ENCODE results near the gene SPTLC3. TPM values are rescaled to one million over a fixed set of nuclear protein-coding genes. Genes with fewer than 3 reads are reported as not detected.

Gene SPTLC3
- total and polyA plus RNA-seq, 9 donors = 2.1 to 10.5 (median 8.8) TPM

GRCh38 chr20:13165203-13165602 lies 156.4 kb downstream of the SPTLC3 start:
- intact Hi-C loops (cut with DNase I) = no loop called here
- 69 to 72% (median 71%) methylated on average over 4 of the region's 4 CpGs for WGBS, 3 donors
- Histone ChIP-seq H3K27me3 (no peaks in the 10 kb centered on the region), H3K4me1 (ENCODE audit: insufficient read depth) (no peaks in the 10 kb centered on the region), H3K4me3 (no peak overlapping the region), H3K9me3 (no peaks in the 10 kb centered on the region), H3K36me3 (no peaks in the 10 kb centered on the region), H3K27ac (no peak overlapping the region)
- no peak for DNase-seq
- TF ChIP-seq CTCF (IDR thresholded peaks at IDR 0.05) (no peak), POLR2A (IDR thresholded peaks at IDR 0.05) (no peak), EP300 (IDR thresholded peaks at IDR 0.05) (no peak)

DNA sequence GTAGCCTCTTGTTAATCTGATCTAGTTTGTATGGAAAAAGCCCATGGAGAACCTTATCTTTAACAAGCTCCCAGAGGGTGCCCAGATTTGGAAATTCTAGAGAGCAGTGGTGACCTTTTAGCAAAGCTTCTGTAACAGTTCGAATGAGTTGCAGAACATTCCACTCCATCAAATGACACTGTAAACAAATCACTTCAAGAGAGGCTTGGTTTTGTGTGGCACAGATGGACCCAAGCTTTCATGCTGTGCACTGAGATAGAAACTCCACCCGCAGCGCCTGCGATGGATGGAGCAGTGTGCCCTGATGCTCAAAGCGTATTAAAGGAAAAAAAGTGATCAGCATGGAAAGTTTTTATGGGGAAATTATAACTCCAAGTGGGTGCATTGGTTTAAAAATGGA lies 157.2 kb downstream of the SPTLC3 start:
- WGBS, 3 donors = 87 to 97% (median 94%) methylated on average over 5 of the region's 5 CpGs
- no peaks in the 10 kb centered on the region for H3K27me3 ChIP-seq
- H3K9me3 ChIP-seq = no peaks in the 10 kb centered on the region
- no peaks in the 10 kb centered on the region for H3K4me1 ChIP-seq (ENCODE audit: insufficient read depth)
- H3K4me3 ChIP-seq = no peak overlapping the region
- TF ChIP-seq CTCF (IDR thresholded peaks at IDR 0.05) = no peak
- no peak for TF ChIP-seq POLR2A (IDR thresholded peaks at IDR 0.05)
- TF ChIP-seq EP300 (IDR thresholded peaks at IDR 0.05) = no peak
- no peak overlapping the region for H3K27ac ChIP-seq
- intact Hi-C loops (cut with DNase I) = no loop called here
- DNase-seq = no peak
- H3K36me3 ChIP-seq = no peaks in the 10 kb centered on the region

GRCh38 chr20:13166437-13166836 lies 157.7 kb downstream of the SPTLC3 start:
- Histone ChIP-seq H3K4me1 (ENCODE audit: insufficient read depth) (no peaks in the 10 kb centered on the region), H3K9me3 (no peaks in the 10 kb centered on the region), H3K4me3 (no peak overlapping the region), H3K27me3 (no peaks in the 10 kb centered on the region), H3K27ac (no peak overlapping the region), H3K36me3 (no peaks in the 10 kb centered on the region)
- DNase-seq = no peak
- WGBS, 3 donors = 87 to 92% (median 90%) methylated on average over 3 of the region's 3 CpGs
- TF ChIP-seq EP300 (IDR thresholded peaks at IDR 0.05) (no peak), POLR2A (IDR thresholded peaks at IDR 0.05) (no peak), CTCF (IDR thresholded peaks at IDR 0.05) (no peak)
- intact Hi-C loops (cut with DNase I) = no loop called here

DNA sequence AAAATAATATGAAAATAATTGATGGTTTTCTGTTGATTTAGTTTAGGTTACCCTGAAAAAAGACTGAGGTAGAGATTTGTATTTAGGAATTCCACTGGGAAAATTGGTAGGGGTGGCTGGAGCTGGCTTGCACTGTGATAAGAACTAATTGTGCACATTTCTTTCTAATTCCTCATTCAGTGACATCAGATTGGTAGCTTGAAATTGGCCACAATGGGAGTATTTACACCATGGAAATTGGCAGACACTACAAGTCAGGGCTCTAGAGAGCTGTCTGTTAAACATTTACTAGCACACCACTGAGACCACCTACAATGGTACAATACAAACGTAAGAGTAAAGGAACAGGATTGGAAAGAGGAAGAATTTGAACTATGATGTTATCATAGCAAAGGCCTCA lies 160.3 kb downstream of the SPTLC3 start:
- intact Hi-C loops (cut with DNase I) = no loop called here
- 63 to 74% (median 65%) methylated on average over 1 of the region's 1 CpG for WGBS, 3 donors
- Histone ChIP-seq H3K9me3 (no peaks in the 10 kb centered on the region), H3K4me1 (ENCODE audit: insufficient read depth) (no peaks in the 10 kb centered on the region), H3K27ac (no peak overlapping the region), H3K36me3 (no peaks in the 10 kb centered on the region), H3K4me3 (no peak overlapping the region), H3K27me3 (no peaks in the 10 kb centered on the region)
- no peak for TF ChIP-seq CTCF (IDR thresholded peaks at IDR 0.05)
- no peak for TF ChIP-seq POLR2A (IDR thresholded peaks at IDR 0.05)
- no peak for TF ChIP-seq EP300 (IDR thresholded peaks at IDR 0.05)
- no peak for DNase-seq

DNA sequence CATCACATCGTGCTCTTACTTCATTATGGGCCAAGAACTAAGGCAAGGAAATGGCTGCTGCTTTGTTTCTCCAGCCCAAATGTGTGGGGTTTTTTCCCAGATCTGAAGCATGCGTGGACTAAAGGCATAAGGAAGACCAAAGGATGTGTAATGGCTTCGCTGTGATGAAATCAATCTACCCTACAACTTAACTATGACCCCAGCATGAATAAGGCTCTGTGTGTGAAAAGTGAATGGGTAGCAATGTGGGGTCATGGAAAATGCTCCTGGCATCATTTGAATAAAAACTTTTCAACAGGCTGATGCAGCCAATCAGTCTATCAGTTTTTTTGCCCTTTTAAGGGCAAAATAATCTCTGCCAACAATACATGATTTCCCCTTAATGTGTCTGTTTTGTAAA lies 162.0 kb downstream of the SPTLC3 start:
- Histone ChIP-seq H3K4me3 (no peak overlapping the region), H3K36me3 (no peaks in the 10 kb centered on the region), H3K9me3 (no peaks in the 10 kb centered on the region), H3K27me3 (no peaks in the 10 kb centered on the region), H3K4me1 (ENCODE audit: insufficient read depth) (no peaks in the 10 kb centered on the region), H3K27ac (no peak overlapping the region)
- no peak for DNase-seq
- TF ChIP-seq EP300 (IDR thresholded peaks at IDR 0.05) (no peak), POLR2A (IDR thresholded peaks at IDR 0.05) (no peak), CTCF (IDR thresholded peaks at IDR 0.05) (no peak)
- WGBS, 3 donors = 52 to 75% (median 57%) methylated on average over 3 of the region's 3 CpGs
- intact Hi-C loops (cut with DNase I) = no loop called here
